ENCODE results near the gene SLC27A5. TPM values are rescaled to one million over a fixed set of nuclear protein-coding genes. Genes with fewer than 3 reads are reported as not detected.
A peak's percentile ranks its signal among the peaks of the same experiment; 100 is the strongest.
"Not testable (repeated sequence)": the region's sequence is repeated elsewhere in the genome, so short reads cannot be mapped to it uniquely, and the experiment has no call there.

SLC27A5 gene
- polyA plus RNA-seq, 1 donor: 9.9 TPM

- no peak for DNase-seq
Measured at GRCh38 chr19:58551123-58551497, 39.3 kb upstream of the SLC27A5 start.

- DNase-seq: no peak
Measured at GRCh38 chr19:58550362-58551122, 38.8 kb upstream of the SLC27A5 start.

- no peak for DNase-seq
Measured at GRCh38 chr19:58549664-58550361, 38.0 kb upstream of the SLC27A5 start.

- no peak for DNase-seq
Measured at GRCh38 chr19:58548859-58549663, 37.3 kb upstream of the SLC27A5 start.

GRCh38 chr19:58547323-58548312 is 35.8 kb upstream of the SLC27A5 start:
- no peak for DNase-seq

GRCh38 chr19:58546019-58546530 is 34.3 kb upstream of the SLC27A5 start:
- no peak for DNase-seq

GRCh38 chr19:58545286-58546018 is 33.7 kb upstream of the SLC27A5 start:
- DNase-seq: no peak

- no peak for DNase-seq
Measured at GRCh38 chr19:58544591-58545285, 32.9 kb upstream of the SLC27A5 start.

- DNase-seq: peak; percentile 99
Measured at GRCh38 chr19:58543826-58544590, 32.2 kb upstream of the SLC27A5 start, which contains the start of gene TRIM28. Gene TRIM28 (plus strand): TSS chr19:58544064. CDS start chr19:58544758, 694 bp downstream.

- not testable (repeated sequence) for DNase-seq
Measured at GRCh38 chr19:58542641-58543372, 31.0 kb upstream of the SLC27A5 start.

- not testable (repeated sequence) for DNase-seq
Measured at GRCh38 chr19:58539169-58539559, 27.4 kb upstream of the SLC27A5 start.

GRCh38 chr19:58538257-58539168 is 26.7 kb upstream of the SLC27A5 start:
- DNase-seq: no peak

GRCh38 chr19:58536852-58537798 is 25.3 kb upstream of the SLC27A5 start:
- DNase-seq: no peak

- no peak for DNase-seq
Measured at GRCh38 chr19:58535857-58536256, 24.1 kb upstream of the SLC27A5 start.

GRCh38 chr19:58531034-58531840 is 19.4 kb upstream of the SLC27A5 start:
- DNase-seq: no peak
